Testis (tissue), 2 donors: ENCODE measurements around the gene PGR.

ENCODE experiments used
- POLR2A ChIP-seq: fragments of 450-650 bp; IDR thresholded peaks from one replicate; pipeline ENCODE4 v1.6.1; 2017; ENCODE audit warnings: antibody characterized with exemption, mild to moderate bottlenecking, moderate library complexity
- TF ChIP-seq, protein P1 (sequence below), 3 experiments: fragments of 450-650 bp in 2 of 3; fragments of 200-600 bp in 1 of 3; sonication (generic) in 1 of 3; IDR thresholded peaks; one replicate each; pipeline ENCODE4 v1.5.1; 2016 to 2019; ENCODE audit warnings: antibody characterized with exemption in 3 of 3, mild to moderate bottlenecking in 2 of 3, moderate library complexity in 1 of 3

DNA sequence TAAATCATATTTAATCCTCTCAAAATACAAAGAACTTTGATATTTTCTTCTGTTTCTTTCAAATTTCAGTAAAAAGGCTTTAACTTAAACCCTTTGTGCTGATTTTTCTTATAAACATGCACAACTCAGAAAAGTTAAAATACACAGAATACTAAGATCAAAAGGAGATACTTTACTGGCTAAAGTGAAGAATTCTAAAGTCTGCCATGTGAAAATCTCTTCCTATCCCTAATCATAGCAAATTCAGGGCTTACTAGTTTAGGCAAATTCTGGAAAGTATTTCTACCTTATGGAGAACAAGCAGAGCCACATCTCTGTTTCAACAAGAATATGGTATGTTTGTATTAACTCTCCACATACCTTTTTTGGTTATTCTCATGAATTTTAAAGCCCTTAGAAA, 96.6 kb downstream of the PGR start:
- TF ChIP-seq, protein P1, sequence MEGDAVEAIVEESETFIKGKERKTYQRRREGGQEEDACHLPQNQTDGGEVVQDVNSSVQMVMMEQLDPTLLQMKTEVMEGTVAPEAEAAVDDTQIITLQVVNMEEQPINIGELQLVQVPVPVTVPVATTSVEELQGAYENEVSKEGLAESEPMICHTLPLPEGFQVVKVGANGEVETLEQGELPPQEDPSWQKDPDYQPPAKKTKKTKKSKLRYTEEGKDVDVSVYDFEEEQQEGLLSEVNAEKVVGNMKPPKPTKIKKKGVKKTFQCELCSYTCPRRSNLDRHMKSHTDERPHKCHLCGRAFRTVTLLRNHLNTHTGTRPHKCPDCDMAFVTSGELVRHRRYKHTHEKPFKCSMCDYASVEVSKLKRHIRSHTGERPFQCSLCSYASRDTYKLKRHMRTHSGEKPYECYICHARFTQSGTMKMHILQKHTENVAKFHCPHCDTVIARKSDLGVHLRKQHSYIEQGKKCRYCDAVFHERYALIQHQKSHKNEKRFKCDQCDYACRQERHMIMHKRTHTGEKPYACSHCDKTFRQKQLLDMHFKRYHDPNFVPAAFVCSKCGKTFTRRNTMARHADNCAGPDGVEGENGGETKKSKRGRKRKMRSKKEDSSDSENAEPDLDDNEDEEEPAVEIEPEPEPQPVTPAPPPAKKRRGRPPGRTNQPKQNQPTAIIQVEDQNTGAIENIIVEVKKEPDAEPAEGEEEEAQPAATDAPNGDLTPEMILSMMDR (IDR thresholded peaks at IDR 0.05) = no peak
- no peak for TF ChIP-seq POLR2A
